Measurements from ENCODE around the gene MYB. TPM values are rescaled to one million over a fixed set of nuclear protein-coding genes. Genes with fewer than 3 reads are reported as not detected.

MYB gene
- total RNA-seq, 4 donors from 2014 or later = 0.50 to 0.96 (median 0.56) TPM; not detected in 1

- no peak for ATAC-seq (ENCODE audit: low FRiP score)
- no peak for DNase-seq (ENCODE audit: low spot score)
- no peak for TF ChIP-seq CTCF (IDR thresholded peaks at IDR 0.05)
These were observed 21.7 kb downstream of the MYB start for GRCh38 chr6:135202836-135203235.

- ATAC-seq (ENCODE audit: low FRiP score) = no peak
- TF ChIP-seq CTCF (IDR thresholded peaks at IDR 0.05) = no peak
These were observed 23.8 kb downstream of the MYB start for GRCh38 chr6:135204951-135205350.

GRCh38 chr6:135209803-135210202 is 28.7 kb downstream of the MYB start:
- ATAC-seq (ENCODE audit: low FRiP score) = no peak
- TF ChIP-seq CTCF (IDR thresholded peaks at IDR 0.05) = no peak
- DNase-seq (ENCODE audit: low spot score) = no peak

More at GRCh38 chr6:135204951-135205350, 23.8 kb downstream of the MYB start:
- DNase-seq (ENCODE audit: low spot score) = no peak

GRCh38 chr6:135210632-135211305 is 29.7 kb downstream of the MYB start:
- no peak for TF ChIP-seq CTCF (IDR thresholded peaks at IDR 0.05)
- ATAC-seq (ENCODE audit: low FRiP score) = no peak
- no peak for DNase-seq (ENCODE audit: low spot score)

GRCh38 chr6:135211306-135211702 is 30.2 kb downstream of the MYB start:
- no peak for TF ChIP-seq CTCF (IDR thresholded peaks at IDR 0.05)
- DNase-seq (ENCODE audit: low spot score) = no peak
- no peak for ATAC-seq (ENCODE audit: low FRiP score)

- DNase-seq (ENCODE audit: low spot score) (no peak), ATAC-seq (ENCODE audit: low FRiP score) (peak; percentile 48)
- TF ChIP-seq CTCF (IDR thresholded peaks at IDR 0.05) = no peak
These were observed 31.1 kb downstream of the MYB start for GRCh38 chr6:135212020-135212806.

Data from omental fat pad (tissue), 4 donors.